Uterus (tissue), 2 donors: Measurements from ENCODE around the gene IGFBP6.

ENCODE experiments used
- CTCF ChIP-seq, 4 experiments: fragments of 200-600 bp in 2 of 4; fragments of 450-650 bp in 2 of 4; sonication (generic) in 2 of 4; IDR thresholded peaks; one replicate each; pipeline ENCODE4 v1.5.1; 2016 to 2019; ENCODE audit warnings: antibody characterized with exemption in 4 of 4, mild to moderate bottlenecking in 2 of 4, moderate library complexity in 1 of 4
- POLR2A ChIP-seq, 2 donors: fragments of 450-650 bp; IDR thresholded peaks; one replicate each; pipeline ENCODE4 v1.6.1; 2016; ENCODE audit warnings: antibody characterized with exemption in 2 of 2, mild to moderate bottlenecking in 1 of 2, moderate library complexity in 1 of 2

GRCh38 chr12:53051058-53051880 lies 46.2 kb upstream of the IGFBP6 start:
- peak; percentile 68 to 71 for TF ChIP-seq POLR2A (IDR thresholded peaks at IDR 0.05)
- peak in 3 of 4 experiments; percentile 11 to 62 (median 23) for TF ChIP-seq CTCF (IDR thresholded peaks at IDR 0.05)
